ENCODE data around the gene USF3.

Gene USF3

GRCh38 chr3:113690482-113690881 is 6.0 kb downstream of the USF3 start:
- Histone ChIP-seq H3K27me3 (ENCODE audit: insufficient read depth, low read length, poor library complexity, severe bottlenecking) (no peaks in the 10 kb centered on the region), H4K20me1 (ENCODE audit: insufficient read depth, low read length, poor library complexity, severe bottlenecking) (peaks cover 6% of the 10 kb centered on the region), H3K36me3 (ENCODE audit: insufficient read depth, low read length) (no peaks in the 10 kb centered on the region), H2AFZ (ENCODE audit: low read length) (no peak overlapping the region), H3K4me2 (ENCODE audit: low read depth, low read length, poor library complexity, severe bottlenecking) (no peak overlapping the region), H3K9me3 (ENCODE audit: insufficient read depth, low read depth, low read length) (no peaks in the 10 kb centered on the region), H3K9ac (ENCODE audit: low read depth, low read length, poor library complexity, severe bottlenecking) (no peak overlapping the region), H3K79me2 (ENCODE audit: insufficient read depth, low read length) (peaks cover 49% of the 10 kb centered on the region), H3K9me2 (replicated peaks; ENCODE audit: low read depth, low read length) (no peaks in the 10 kb centered on the region), H3K4me1 (ENCODE audit: insufficient read depth, low read length, poor library complexity, severe bottlenecking) (peaks cover 33% of the 10 kb centered on the region), H3K4me3 (ENCODE audit: low read length, poor library complexity, severe bottlenecking) (no peak overlapping the region), H3F3A (ENCODE audit: low read depth) (no peaks in the 10 kb centered on the region)
- TF ChIP-seq CTCF (conservative IDR thresholded peaks at IDR 0.05; ENCODE audit: low read length) (no peak), EZH2phosphoT487 (IDR thresholded peaks at IDR 0.05; ENCODE audit: borderline replicate concordance) (no peak)

- H3K4me2 ChIP-seq (ENCODE audit: low read depth, low read length, poor library complexity, severe bottlenecking): no peak overlapping the region
Measured at GRCh38 chr3:113685956-113686721, 10.3 kb downstream of the USF3 start.

DNA sequence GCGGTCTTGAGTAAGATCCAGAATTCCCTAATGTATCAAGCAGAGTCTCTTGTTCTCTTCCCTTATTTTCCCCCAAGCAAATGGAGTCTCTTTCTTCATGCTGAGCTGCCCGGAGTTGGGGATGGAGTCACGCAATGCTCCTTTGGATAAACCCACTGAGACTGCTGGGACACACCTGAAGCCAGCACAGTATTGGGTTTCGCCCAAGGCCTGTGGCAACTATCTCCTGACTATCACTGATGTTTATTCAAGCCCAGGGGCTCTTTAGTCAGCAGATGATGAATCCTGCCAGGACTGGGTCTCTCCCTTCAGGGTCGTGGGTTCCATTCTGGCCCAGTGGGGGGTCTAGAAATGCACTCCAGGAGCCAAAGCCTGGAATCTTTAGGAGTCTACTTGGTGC is 11.3 kb downstream of the USF3 start:
- TF ChIP-seq CTCF (conservative IDR thresholded peaks at IDR 0.05; ENCODE audit: low read length): no peak
- TF ChIP-seq EZH2phosphoT487 (IDR thresholded peaks at IDR 0.05; ENCODE audit: borderline replicate concordance): no peak
- Histone ChIP-seq H3K4me1 (ENCODE audit: insufficient read depth, low read length, poor library complexity, severe bottlenecking) (no peaks in the 10 kb centered on the region), H3K9me3 (ENCODE audit: insufficient read depth, low read depth, low read length) (peaks cover 6% of the 10 kb centered on the region; the same call in 1 of the 2 replicates), H4K20me1 (ENCODE audit: insufficient read depth, low read length, poor library complexity, severe bottlenecking) (no peaks in the 10 kb centered on the region), H3K79me2 (ENCODE audit: insufficient read depth, low read length) (0 out of 2 replicates have a peak, but pooled peaks cover 1% of the 10 kb centered on the region), H3K4me3 (ENCODE audit: low read length, poor library complexity, severe bottlenecking) (no peak overlapping the region), H3K36me3 (ENCODE audit: insufficient read depth, low read length) (no peaks in the 10 kb centered on the region), H3K9me2 (replicated peaks; ENCODE audit: low read depth, low read length) (no peaks in the 10 kb centered on the region), H3K27me3 (ENCODE audit: insufficient read depth, low read length, poor library complexity, severe bottlenecking) (no peaks in the 10 kb centered on the region), H3F3A (ENCODE audit: low read depth) (no peaks in the 10 kb centered on the region), H2AFZ (ENCODE audit: low read length) (no peak overlapping the region), H3K9ac (ENCODE audit: low read depth, low read length, poor library complexity, severe bottlenecking) (no peak overlapping the region), H3K4me2 (ENCODE audit: low read depth, low read length, poor library complexity, severe bottlenecking) (no peak overlapping the region)

More at GRCh38 chr3:113685956-113686721, 10.3 kb downstream of the USF3 start:
- Histone ChIP-seq H2AFZ (ENCODE audit: low read length) (no peak overlapping the region), H3K36me3 (ENCODE audit: insufficient read depth, low read length) (no peaks in the 10 kb centered on the region), H3K27me3 (ENCODE audit: insufficient read depth, low read length, poor library complexity, severe bottlenecking) (no peaks in the 10 kb centered on the region), H3K9me3 (ENCODE audit: insufficient read depth, low read depth, low read length) (peaks cover 6% of the 10 kb centered on the region; the same call in 1 of the 2 replicates), H3K79me2 (ENCODE audit: insufficient read depth, low read length) (peaks cover 9% of the 10 kb centered on the region; the same call in 1 of the 2 replicates), H3K4me3 (ENCODE audit: low read length, poor library complexity, severe bottlenecking) (no peak overlapping the region), H4K20me1 (ENCODE audit: insufficient read depth, low read length, poor library complexity, severe bottlenecking) (no peaks in the 10 kb centered on the region), H3K9ac (ENCODE audit: low read depth, low read length, poor library complexity, severe bottlenecking) (no peak overlapping the region), H3K4me1 (ENCODE audit: insufficient read depth, low read length, poor library complexity, severe bottlenecking) (no peaks in the 10 kb centered on the region), H3F3A (ENCODE audit: low read depth) (no peaks in the 10 kb centered on the region), H3K9me2 (replicated peaks; ENCODE audit: low read depth, low read length) (no peaks in the 10 kb centered on the region)
- no peak for TF ChIP-seq CTCF (conservative IDR thresholded peaks at IDR 0.05; ENCODE audit: low read length)
